ENCODE data around the gene CSNK1E. TPM values are rescaled to one million over a fixed set of nuclear protein-coding genes. Genes with fewer than 3 reads are reported as not detected.
A peak's percentile ranks its signal among the peaks of the same experiment; 100 is the strongest.

The CSNK1E gene
- total RNA-seq, 6 experiments from 2014 or later = 19.9 to 41.8 (median 27.4) TPM

- peak in 1 of 4 donors; percentile 11 for ATAC-seq
- 83% methylated on average over 2 of the region's 22 CpGs for WGBS (ENCODE audit: insufficient coverage, low coverage, low lambda C conversion rate, missing lambda C conversion rate)
These were observed 25.9 kb downstream of the CSNK1E start for GRCh38 chr22:38291201-38291777.

GRCh38 chr22:38290347-38290746, 26.9 kb downstream of the CSNK1E start:
- no peak for ATAC-seq
- TF ChIP-seq POLR2A (IDR thresholded peaks at IDR 0.05) (no peak), CTCF (IDR thresholded peaks at IDR 0.05) (no peak)
- Histone ChIP-seq H3K27me3 (no peaks in the 10 kb centered on the region), H3K4me1 (no peaks in the 10 kb centered on the region), H3K27ac (no peak overlapping the region), H3K4me3 (no peak overlapping the region), H3K9me3 (no peaks in the 10 kb centered on the region), H3K36me3 (peaks cover 0 to 5% (median 2%) of the 10 kb centered on the region in 4 donors)
- intact Hi-C loops (cut with DNase I) = no loop called here
- no peak for DNase-seq
- 55% methylated on average over 3 of the region's 8 CpGs for WGBS (ENCODE audit: insufficient coverage, low coverage, low lambda C conversion rate, missing lambda C conversion rate)

More at GRCh38 chr22:38291201-38291777, 25.9 kb downstream of the CSNK1E start:
- Histone ChIP-seq H3K36me3 (peaks cover 0 to 14% (median 5%) of the 10 kb centered on the region in 4 donors), H3K4me1 (no peaks in the 10 kb centered on the region), H3K9me3 (no peaks in the 10 kb centered on the region), H3K27ac (no peak overlapping the region), H3K4me3 (no peak overlapping the region), H3K27me3 (no peaks in the 10 kb centered on the region)
- no peak for DNase-seq
- TF ChIP-seq POLR2A (IDR thresholded peaks at IDR 0.05) = no peak
- no peak for TF ChIP-seq CTCF (IDR thresholded peaks at IDR 0.05)
- intact Hi-C loops (cut with DNase I) = no loop called here

GRCh38 chr22:38289583-38290082, 27.6 kb downstream of the CSNK1E start:
- peaks cover 0 to 5% (median 2%) of the 10 kb centered on the region in 4 donors for H3K36me3 ChIP-seq

GRCh38 chr22:38286915-38287669, 30.1 kb downstream of the CSNK1E start:
- Histone ChIP-seq H3K4me1 (peaks cover 0 to 13% (median 0%) of the 10 kb centered on the region in 4 donors), H3K27me3 (no peaks in the 10 kb centered on the region), H3K9me3 (no peaks in the 10 kb centered on the region), H3K4me3 (no peak overlapping the region), H3K36me3 (no peaks in the 10 kb centered on the region), H3K27ac (no peak overlapping the region)
- TF ChIP-seq CTCF (IDR thresholded peaks at IDR 0.05) (no peak), POLR2A (IDR thresholded peaks at IDR 0.05) (no peak)
- DNase-seq (no peak), ATAC-seq (no peak)
- intact Hi-C loops (cut with DNase I) = no loop called here
- WGBS (ENCODE audit: insufficient coverage, low coverage, low lambda C conversion rate, missing lambda C conversion rate) = 61% methylated on average over 9 of the region's 11 CpGs

More at GRCh38 chr22:38289583-38290082, 27.6 kb downstream of the CSNK1E start:
- peak; percentile 49 to 65 (median 59) for ATAC-seq
- H3K27me3 ChIP-seq = no peaks in the 10 kb centered on the region
- H3K9me3 ChIP-seq = no peaks in the 10 kb centered on the region
- no peak for TF ChIP-seq CTCF (IDR thresholded peaks at IDR 0.05)
- no peak for TF ChIP-seq POLR2A (IDR thresholded peaks at IDR 0.05)
- no peaks in the 10 kb centered on the region for H3K4me1 ChIP-seq
- peak overlapping the region in 1 of 3 donors; percentile 43 for H3K27ac ChIP-seq
- 75% methylated on average over 4 of the region's 12 CpGs for WGBS (ENCODE audit: insufficient coverage, low coverage, low lambda C conversion rate, missing lambda C conversion rate)
- DNase-seq = no peak
- H3K4me3 ChIP-seq = no peak overlapping the region
- intact Hi-C loops (cut with DNase I) = no loop called here
